ENCODE data around the gene PRLH.
"Not testable (repeated sequence)": the region's sequence is repeated elsewhere in the genome, so short reads cannot be mapped to it uniquely, and the experiment has no call there.

PRLH gene

GRCh38 chr2:237600205-237600846, 34.0 kb downstream of the PRLH start:
- DNase-seq (ENCODE audit: insufficient read length, low spot score) = no peak
- FAIRE-seq = no peak
- no peak for TF ChIP-seq POLR2A (IDR thresholded peaks at IDR 0.05; ENCODE audit: low read depth, low read length)

GRCh38 chr2:237601453-237602116, 35.2 kb downstream of the PRLH start:
- no peak for TF ChIP-seq POLR2A (IDR thresholded peaks at IDR 0.05; ENCODE audit: low read depth, low read length)
- no peak for DNase-seq (ENCODE audit: insufficient read length, low spot score)
- no peak for FAIRE-seq

- no peak for DNase-seq (ENCODE audit: insufficient read length, low spot score)
- TF ChIP-seq POLR2A (IDR thresholded peaks at IDR 0.05; ENCODE audit: low read depth, low read length) = no peak
- no peak for FAIRE-seq
Observed at GRCh38 chr2:237602409-237602808, 36.0 kb downstream of the PRLH start.

GRCh38 chr2:237603049-237603717, 36.8 kb downstream of the PRLH start:
- TF ChIP-seq POLR2A (IDR thresholded peaks at IDR 0.05; ENCODE audit: low read depth, low read length) = no peak
- no peak for DNase-seq (ENCODE audit: insufficient read length, low spot score)
- FAIRE-seq = no peak

GRCh38 chr2:237603718-237604362, 37.5 kb downstream of the PRLH start:
- FAIRE-seq (no peak), DNase-seq (ENCODE audit: insufficient read length, low spot score) (no peak)
- TF ChIP-seq POLR2A (IDR thresholded peaks at IDR 0.05; ENCODE audit: low read depth, low read length) = no peak

GRCh38 chr2:237604391-237604790, 38.0 kb downstream of the PRLH start:
- FAIRE-seq (no peak), DNase-seq (ENCODE audit: insufficient read length, low spot score) (no peak)
- TF ChIP-seq POLR2A (IDR thresholded peaks at IDR 0.05; ENCODE audit: low read depth, low read length) = no peak

- TF ChIP-seq POLR2A (IDR thresholded peaks at IDR 0.05; ENCODE audit: low read depth, low read length) = no peak
- DNase-seq (ENCODE audit: insufficient read length, low spot score) (no peak), FAIRE-seq (no peak)
Observed at GRCh38 chr2:237604960-237605359, 38.6 kb downstream of the PRLH start.

- not testable (repeated sequence) for FAIRE-seq
Observed at GRCh38 chr2:237606522-237606921, 40.1 kb downstream of the PRLH start.

GRCh38 chr2:237612527-237613357, 46.4 kb downstream of the PRLH start:
- FAIRE-seq = no peak

More at GRCh38 chr2:237606522-237606921, 40.1 kb downstream of the PRLH start:
- not testable (repeated sequence) for DNase-seq (ENCODE audit: insufficient read length, low spot score)

GRCh38 chr2:237613679-237614078, 47.3 kb downstream of the PRLH start:
- no peak for DNase-seq (ENCODE audit: insufficient read length, low spot score)
- TF ChIP-seq POLR2A (IDR thresholded peaks at IDR 0.05; ENCODE audit: low read depth, low read length) = no peak
- FAIRE-seq = no peak

More at GRCh38 chr2:237612527-237613357, 46.4 kb downstream of the PRLH start:
- DNase-seq (ENCODE audit: insufficient read length, low spot score) = no peak
- TF ChIP-seq POLR2A (IDR thresholded peaks at IDR 0.05; ENCODE audit: low read depth, low read length) = no peak

GRCh38 chr2:237614151-237614720, 47.9 kb downstream of the PRLH start:
- FAIRE-seq (no peak), DNase-seq (ENCODE audit: insufficient read length, low spot score) (no peak)
- no peak for TF ChIP-seq POLR2A (IDR thresholded peaks at IDR 0.05; ENCODE audit: low read depth, low read length)

GRCh38 chr2:237615631-237616249, 49.4 kb downstream of the PRLH start:
- no peak for TF ChIP-seq POLR2A (IDR thresholded peaks at IDR 0.05; ENCODE audit: low read depth, low read length)
- no peak for DNase-seq (ENCODE audit: insufficient read length, low spot score)
- FAIRE-seq = no peak

GRCh38 chr2:237616373-237616733, 50.0 kb downstream of the PRLH start:
- DNase-seq (ENCODE audit: insufficient read length, low spot score) = no peak
- FAIRE-seq = no peak
- TF ChIP-seq POLR2A (IDR thresholded peaks at IDR 0.05; ENCODE audit: low read depth, low read length) = no peak
